Keratinocyte (primary cell): ENCODE data around the gene SLC18A2. TPM values are rescaled to one million over a fixed set of nuclear protein-coding genes. Genes with fewer than 3 reads are reported as not detected.

Experiments
- DNase-seq: peaks from one replicate; pipeline ENCODE4 v3.0.0-alpha.2; 2011; ENCODE audit warnings: low read depth, missing footprints, low spot score
- FAIRE-seq: peaks from 2 replicates; lab custom pipeline; 2011; peaks lifted over from hg19 to GRCh38; lab: Jason Lieb, UNC
- H2AFZ ChIP-seq: 2 replicates; pipeline ENCODE4 v1.6.0; 2012; ENCODE audit warnings: low read length, control low read depth, inconsistent platforms; ENCODE audit not compliant: control insufficient read depth
- H3K27ac ChIP-seq: 2 replicates; pipeline ENCODE4 v1.5.1; 2011; ENCODE audit warnings: low read length; ENCODE audit not compliant: control insufficient read depth, insufficient read depth
- H3K27me3 ChIP-seq: 3 replicates; pipeline ENCODE4 v1.6.0; 2011; ENCODE audit warnings: low read length; ENCODE audit not compliant: control insufficient read depth, insufficient read depth; ENCODE audit errors: extremely low read depth
- H3K36me3 ChIP-seq, 2 experiments: 2 replicates in 1 of 2; 3 replicates in 1 of 2; pipeline ENCODE4 v1.5.1; 2011; ENCODE audit warnings: low read length in 2 of 2, mild to moderate bottlenecking in 1 of 2; ENCODE audit not compliant: control insufficient read depth in 2 of 2, insufficient read depth in 2 of 2; ENCODE audit errors: extremely low read depth in 1 of 2
- H3K4me1 ChIP-seq: 3 replicates; pipeline ENCODE4 v1.5.1; 2011; ENCODE audit warnings: low read length; ENCODE audit not compliant: control insufficient read depth, insufficient read depth; ENCODE audit errors: extremely low read depth
- H3K4me2 ChIP-seq: 3 replicates; pipeline ENCODE4 v1.6.0; 2011; ENCODE audit warnings: low read depth, low read length; ENCODE audit not compliant: control insufficient read depth, insufficient read depth; ENCODE audit errors: extremely low read depth
- H3K4me3 ChIP-seq, 3 experiments: fragments of 200-600 bp in 1 of 3; sonication (generic) in 1 of 3; 2 replicates in 2 of 3; 3 replicates in 1 of 3; pipeline ENCODE4 v1.5.1; 2011 to 2016; ENCODE audit warnings: low read length in 3 of 3, mild to moderate bottlenecking in 3 of 3, control low read depth in 2 of 3, inconsistent platforms in 1 of 3, low read depth in 1 of 3, mixed read lengths in 1 of 3, mixed run types in 1 of 3, moderate library complexity in 1 of 3; ENCODE audit not compliant: control insufficient read depth in 2 of 3, insufficient read depth in 2 of 3; ENCODE audit errors: extremely low read depth in 1 of 3
- H3K79me2 ChIP-seq: 2 replicates; pipeline ENCODE4 v1.6.0; 2012; ENCODE audit warnings: low read length; ENCODE audit not compliant: control insufficient read depth, insufficient read depth
- H3K9ac ChIP-seq: 3 replicates; pipeline ENCODE4 v1.6.0; 2011; ENCODE audit warnings: low read length; ENCODE audit not compliant: control insufficient read depth, insufficient read depth; ENCODE audit errors: extremely low read depth
- H3K9me1 ChIP-seq: 3 replicates; pipeline ENCODE4 v1.6.0; 2011; ENCODE audit warnings: low read length; ENCODE audit not compliant: control insufficient read depth, insufficient read depth; ENCODE audit errors: extremely low read depth
- H3K9me3 ChIP-seq: 2 replicates; pipeline ENCODE4 v1.5.1; 2012; ENCODE audit warnings: low read depth, low read length; ENCODE audit not compliant: control insufficient read depth
- H4K20me1 ChIP-seq: 3 replicates; pipeline ENCODE4 v1.6.0; 2011; ENCODE audit warnings: low read length; ENCODE audit not compliant: control insufficient read depth, insufficient read depth; ENCODE audit errors: extremely low read depth
- EZH2 ChIP-seq: IDR thresholded peaks from one replicate; pipeline ENCODE4 v1.6.1; 2012; ENCODE audit warnings: inconsistent platforms, mild to moderate bottlenecking, low read length, moderate library complexity
- dilution Hi-C: fragments of 300-500 bp; cut with MboI; formaldehyde crosslinking; loops from one replicate; pipeline ENCODE4 v1.7.0; 2020; ENCODE audit warnings: low sequenced_read_pairs; ENCODE audit not compliant: extremely low pct_ligation_motif_present
- polyA plus RNA-seq, 5 experiments: library from polyadenylated mRNA; depleted of rRNA in 3 of 5; stranded (reverse) in 3 of 5; stranded (forward) in 1 of 5; unstranded in 1 of 5; fragments of >200 nt; gene quantifications; 1 replicate in 1 of 5; 2 replicates in 3 of 5; 3 replicates in 1 of 5; pipeline versions ENCODE4 v1.2.1 to v1.2.3, GENCODE V29; 2011 to 2012; ENCODE audit warnings: missing spikeins in 2 of 5, low read depth in 1 of 5, low replicate concordance in 1 of 5
- TF ChIP-seq, protein P1 (sequence below), 3 experiments: IDR thresholded peaks in 1 of 3; conservative IDR thresholded peaks in 1 of 3; optimal IDR thresholded peaks in 1 of 3; 2 replicates in 2 of 3; 3 replicates in 1 of 3; pipeline versions ENCODE3 to v1.5.1; 2011; ENCODE audit warnings: low read length in 3 of 3, mild to moderate bottlenecking in 3 of 3, moderate library complexity in 2 of 3, control low read depth in 1 of 3, inconsistent platforms in 1 of 3; ENCODE audit not compliant: insufficient read depth in 2 of 3; ENCODE audit errors: extremely low read depth in 1 of 3

The SLC18A2 gene
- polyA plus RNA-seq, 1 donor (not counting 4 experiments of a cell fraction or from before 2014, with no cell fraction given) = not detected

DNA sequence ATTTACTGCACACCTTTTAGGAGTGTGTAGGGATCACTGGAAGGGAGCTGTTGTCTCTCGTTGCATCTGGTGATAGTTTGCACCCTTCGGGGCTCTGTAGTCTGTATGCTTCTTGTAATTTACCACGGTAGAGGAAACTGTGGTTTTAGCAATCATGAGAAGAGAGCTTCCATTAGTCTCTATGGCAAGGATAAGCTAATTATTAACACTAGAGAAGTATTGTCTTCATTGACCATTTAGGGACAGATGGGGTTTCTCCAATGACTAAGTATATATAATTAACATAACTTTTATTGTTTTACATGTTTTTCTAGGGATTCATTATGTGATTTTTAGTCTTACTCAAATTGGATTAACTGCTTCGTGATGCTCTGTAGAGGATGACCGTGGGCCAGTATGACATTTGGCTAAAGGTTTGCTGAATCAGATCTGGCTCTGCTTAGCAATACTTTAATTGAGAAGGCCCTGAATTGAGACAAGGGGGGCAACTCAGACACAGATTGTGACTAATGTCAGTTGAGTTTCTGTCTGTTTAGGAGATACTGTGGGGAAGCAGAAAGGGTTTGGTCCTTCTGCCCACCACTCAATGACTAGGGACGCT is 8.7 kb downstream of the SLC18A2 start:
- Histone ChIP-seq H3K9me3 (no peaks in the 10 kb centered on the region), H3K9ac (no peak overlapping the region), H3K4me3 (no peak overlapping the region), H3K27me3 (peaks cover 40% of the 10 kb centered on the region), H2AFZ (no peak overlapping the region), H3K9me1 (no peaks in the 10 kb centered on the region), H3K36me3 (no peaks in the 10 kb centered on the region), H4K20me1 (no peaks in the 10 kb centered on the region), H3K4me2 (no peak overlapping the region), H3K79me2 (no peaks in the 10 kb centered on the region), H3K27ac (no peak overlapping the region), H3K4me1 (no peaks in the 10 kb centered on the region)
- no peak for TF ChIP-seq EZH2
- TF ChIP-seq, protein P1, sequence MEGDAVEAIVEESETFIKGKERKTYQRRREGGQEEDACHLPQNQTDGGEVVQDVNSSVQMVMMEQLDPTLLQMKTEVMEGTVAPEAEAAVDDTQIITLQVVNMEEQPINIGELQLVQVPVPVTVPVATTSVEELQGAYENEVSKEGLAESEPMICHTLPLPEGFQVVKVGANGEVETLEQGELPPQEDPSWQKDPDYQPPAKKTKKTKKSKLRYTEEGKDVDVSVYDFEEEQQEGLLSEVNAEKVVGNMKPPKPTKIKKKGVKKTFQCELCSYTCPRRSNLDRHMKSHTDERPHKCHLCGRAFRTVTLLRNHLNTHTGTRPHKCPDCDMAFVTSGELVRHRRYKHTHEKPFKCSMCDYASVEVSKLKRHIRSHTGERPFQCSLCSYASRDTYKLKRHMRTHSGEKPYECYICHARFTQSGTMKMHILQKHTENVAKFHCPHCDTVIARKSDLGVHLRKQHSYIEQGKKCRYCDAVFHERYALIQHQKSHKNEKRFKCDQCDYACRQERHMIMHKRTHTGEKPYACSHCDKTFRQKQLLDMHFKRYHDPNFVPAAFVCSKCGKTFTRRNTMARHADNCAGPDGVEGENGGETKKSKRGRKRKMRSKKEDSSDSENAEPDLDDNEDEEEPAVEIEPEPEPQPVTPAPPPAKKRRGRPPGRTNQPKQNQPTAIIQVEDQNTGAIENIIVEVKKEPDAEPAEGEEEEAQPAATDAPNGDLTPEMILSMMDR (optimal IDR thresholded peaks at IDR 0.05 in 1 of 3, IDR thresholded peaks at IDR 0.05 in 1 of 3, conservative IDR thresholded peaks at IDR 0.05 in 1 of 3; ENCODE audit: extremely low read depth in 1 of 3, insufficient read depth in 2 of 3, low read length in 3 of 3) = no peak
- DNase-seq (no peak), FAIRE-seq (no peak)
- dilution Hi-C loops = no loop called here

DNA sequence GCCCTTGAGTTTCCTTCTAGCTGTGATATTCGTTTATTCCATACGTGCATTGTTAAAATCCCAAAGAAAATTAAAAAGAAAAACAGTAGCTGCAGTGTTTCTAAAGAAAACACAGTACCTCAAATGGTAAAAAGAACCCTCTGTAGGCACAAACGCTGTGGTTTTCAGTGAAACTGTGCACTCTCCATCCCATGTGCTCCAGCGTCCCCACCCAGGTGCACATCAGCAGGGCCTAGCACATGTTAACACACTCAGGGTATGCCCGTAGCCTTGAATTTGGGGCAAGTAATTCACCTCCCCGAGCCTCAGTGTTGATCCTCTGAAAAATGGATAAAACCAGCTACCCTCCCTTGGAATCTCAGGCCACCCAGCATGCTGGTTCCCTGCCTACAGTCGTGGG is 9.5 kb downstream of the SLC18A2 start:
- Histone ChIP-seq H2AFZ (no peak overlapping the region), H3K79me2 (no peaks in the 10 kb centered on the region), H3K9me3 (no peaks in the 10 kb centered on the region), H3K27me3 (peaks cover 33% of the 10 kb centered on the region), H3K9me1 (no peaks in the 10 kb centered on the region), H3K4me2 (no peak overlapping the region), H3K4me3 (no peak overlapping the region), H3K27ac (no peak overlapping the region), H4K20me1 (no peaks in the 10 kb centered on the region), H3K4me1 (no peaks in the 10 kb centered on the region), H3K36me3 (no peaks in the 10 kb centered on the region), H3K9ac (no peak overlapping the region)
- FAIRE-seq = no peak
- dilution Hi-C loops = no loop called here
- no peak for DNase-seq
- TF ChIP-seq, protein P1 (optimal IDR thresholded peaks at IDR 0.05 in 1 of 3, IDR thresholded peaks at IDR 0.05 in 1 of 3, conservative IDR thresholded peaks at IDR 0.05 in 1 of 3; ENCODE audit: extremely low read depth in 1 of 3, insufficient read depth in 2 of 3, low read length in 3 of 3) = no peak
- TF ChIP-seq EZH2 = no peak
